ENCODE data around the gene TMEM175.
"Not testable (repeated sequence)": the region's sequence is repeated elsewhere in the genome, so short reads cannot be mapped to it uniquely, and the experiment has no call there.

Gene TMEM175

GRCh38 chr4:931194-931959 is 883 bp upstream of the TMEM175 start:
- no peaks in the 10 kb centered on the region for H3K9me3 ChIP-seq (ENCODE audit: control insufficient read depth, low read depth, low read length)
- H3K4me3 ChIP-seq (ENCODE audit: low read length): peak overlapping the region; percentile 89
- H3K4me1 ChIP-seq (ENCODE audit: control insufficient read depth, low read depth, low read length): peaks cover 5% of the 10 kb centered on the region
- H3K9ac ChIP-seq (ENCODE audit: low read length): peak overlapping the region; percentile 81
- H3K27ac ChIP-seq (ENCODE audit: low read length): no peak overlapping the region
- H3K36me3 ChIP-seq (ENCODE audit: control insufficient read depth, low read depth, low read length): no peaks in the 10 kb centered on the region
- peaks cover 4% of the 10 kb centered on the region for H3K27me3 ChIP-seq (ENCODE audit: control insufficient read depth, insufficient read depth, low read length)

- Histone ChIP-seq H3K27me3 (ENCODE audit: control insufficient read depth, insufficient read depth, low read length) (peaks cover 4% of the 10 kb centered on the region), H3K36me3 (ENCODE audit: control insufficient read depth, low read depth, low read length) (no peaks in the 10 kb centered on the region), H3K9me3 (ENCODE audit: control insufficient read depth, low read depth, low read length) (no peaks in the 10 kb centered on the region), H3K9ac (ENCODE audit: low read length) (peak overlapping the region; percentile 18), H3K4me1 (ENCODE audit: control insufficient read depth, low read depth, low read length) (peaks cover 5% of the 10 kb centered on the region), H3K27ac (ENCODE audit: low read length) (no peak overlapping the region), H3K4me3 (ENCODE audit: low read length) (peak overlapping the region; percentile 89)
Observed at GRCh38 chr4:932713-933070, 432 bp downstream of the TMEM175 start.

- not testable (repeated sequence) for H3K36me3 ChIP-seq (ENCODE audit: control insufficient read depth, low read depth, low read length); H3K9ac ChIP-seq (ENCODE audit: low read length); H3K27ac ChIP-seq (ENCODE audit: low read length); H3K27me3 ChIP-seq (ENCODE audit: control insufficient read depth, insufficient read depth, low read length); H3K4me1 ChIP-seq (ENCODE audit: control insufficient read depth, low read depth, low read length); H3K4me3 ChIP-seq (ENCODE audit: low read length); H3K9me3 ChIP-seq (ENCODE audit: control insufficient read depth, low read depth, low read length)
Observed at GRCh38 chr4:939508-939907, 7.2 kb downstream of the TMEM175 start.

- peaks cover 13% of the 10 kb centered on the region for H3K27me3 ChIP-seq (ENCODE audit: control insufficient read depth, insufficient read depth, low read length)
- H3K36me3 ChIP-seq (ENCODE audit: control insufficient read depth, low read depth, low read length): no peaks in the 10 kb centered on the region
- H3K9me3 ChIP-seq (ENCODE audit: control insufficient read depth, low read depth, low read length): no peaks in the 10 kb centered on the region
- H3K4me3 ChIP-seq (ENCODE audit: low read length): peak overlapping the region; percentile 29
- no peak overlapping the region for H3K9ac ChIP-seq (ENCODE audit: low read length)
- no peaks in the 10 kb centered on the region for H3K4me1 ChIP-seq (ENCODE audit: control insufficient read depth, low read depth, low read length)
- no peak overlapping the region for H3K27ac ChIP-seq (ENCODE audit: low read length)
Observed at GRCh38 chr4:945274-946102, 13.2 kb downstream of the TMEM175 start.

- no peak overlapping the region for H3K9ac ChIP-seq (ENCODE audit: low read length)
- no peaks in the 10 kb centered on the region for H3K36me3 ChIP-seq (ENCODE audit: control insufficient read depth, low read depth, low read length)
- H3K4me3 ChIP-seq (ENCODE audit: low read length): no peak overlapping the region
- H3K27me3 ChIP-seq (ENCODE audit: control insufficient read depth, insufficient read depth, low read length): peaks cover 13% of the 10 kb centered on the region
- H3K4me1 ChIP-seq (ENCODE audit: control insufficient read depth, low read depth, low read length): no peaks in the 10 kb centered on the region
- H3K27ac ChIP-seq (ENCODE audit: low read length): no peak overlapping the region
- H3K9me3 ChIP-seq (ENCODE audit: control insufficient read depth, low read depth, low read length): no peaks in the 10 kb centered on the region
Observed at GRCh38 chr4:946103-946450, 13.8 kb downstream of the TMEM175 start.

GRCh38 chr4:946517-947471 is 14.5 kb downstream of the TMEM175 start:
- H3K9ac ChIP-seq (ENCODE audit: low read length): no peak overlapping the region
- H3K36me3 ChIP-seq (ENCODE audit: control insufficient read depth, low read depth, low read length): no peaks in the 10 kb centered on the region
- no peaks in the 10 kb centered on the region for H3K9me3 ChIP-seq (ENCODE audit: control insufficient read depth, low read depth, low read length)
- H3K27me3 ChIP-seq (ENCODE audit: control insufficient read depth, insufficient read depth, low read length): peaks cover 13% of the 10 kb centered on the region
- H3K27ac ChIP-seq (ENCODE audit: low read length): no peak overlapping the region
- H3K4me1 ChIP-seq (ENCODE audit: control insufficient read depth, low read depth, low read length): no peaks in the 10 kb centered on the region
- H3K4me3 ChIP-seq (ENCODE audit: low read length): no peak overlapping the region

GRCh38 chr4:947491-947971 is 15.3 kb downstream of the TMEM175 start:
- Histone ChIP-seq H3K9ac (ENCODE audit: low read length) (no peak overlapping the region), H3K4me3 (ENCODE audit: low read length) (no peak overlapping the region), H3K27me3 (ENCODE audit: control insufficient read depth, insufficient read depth, low read length) (peaks cover 13% of the 10 kb centered on the region), H3K27ac (ENCODE audit: low read length) (no peak overlapping the region), H3K36me3 (ENCODE audit: control insufficient read depth, low read depth, low read length) (no peaks in the 10 kb centered on the region), H3K4me1 (ENCODE audit: control insufficient read depth, low read depth, low read length) (no peaks in the 10 kb centered on the region), H3K9me3 (ENCODE audit: control insufficient read depth, low read depth, low read length) (no peaks in the 10 kb centered on the region)

- no peaks in the 10 kb centered on the region for H3K4me1 ChIP-seq (ENCODE audit: control insufficient read depth, low read depth, low read length)
- no peak overlapping the region for H3K9ac ChIP-seq (ENCODE audit: low read length)
- H3K27ac ChIP-seq (ENCODE audit: low read length): no peak overlapping the region
- H3K4me3 ChIP-seq (ENCODE audit: low read length): no peak overlapping the region
- H3K36me3 ChIP-seq (ENCODE audit: control insufficient read depth, low read depth, low read length): no peaks in the 10 kb centered on the region
- H3K9me3 ChIP-seq (ENCODE audit: control insufficient read depth, low read depth, low read length): no peaks in the 10 kb centered on the region
- H3K27me3 ChIP-seq (ENCODE audit: control insufficient read depth, insufficient read depth, low read length): peaks cover 13% of the 10 kb centered on the region
Observed at GRCh38 chr4:948101-948935, 16.1 kb downstream of the TMEM175 start.

- Histone ChIP-seq H3K4me1 (ENCODE audit: control insufficient read depth, low read depth, low read length) (no peaks in the 10 kb centered on the region), H3K27me3 (ENCODE audit: control insufficient read depth, insufficient read depth, low read length) (peaks cover 13% of the 10 kb centered on the region), H3K9ac (ENCODE audit: low read length) (no peak overlapping the region), H3K9me3 (ENCODE audit: control insufficient read depth, low read depth, low read length) (no peaks in the 10 kb centered on the region), H3K4me3 (ENCODE audit: low read length) (no peak overlapping the region), H3K36me3 (ENCODE audit: control insufficient read depth, low read depth, low read length) (no peaks in the 10 kb centered on the region), H3K27ac (ENCODE audit: low read length) (no peak overlapping the region)
Observed at GRCh38 chr4:948936-949300, 16.7 kb downstream of the TMEM175 start.

GRCh38 chr4:949656-950055 is 17.4 kb downstream of the TMEM175 start:
- Histone ChIP-seq H3K9me3 (ENCODE audit: control insufficient read depth, low read depth, low read length) (no peaks in the 10 kb centered on the region), H3K36me3 (ENCODE audit: control insufficient read depth, low read depth, low read length) (no peaks in the 10 kb centered on the region), H3K27ac (ENCODE audit: low read length) (no peak overlapping the region), H3K4me3 (ENCODE audit: low read length) (no peak overlapping the region), H3K27me3 (ENCODE audit: control insufficient read depth, insufficient read depth, low read length) (peaks cover 8% of the 10 kb centered on the region), H3K4me1 (ENCODE audit: control insufficient read depth, low read depth, low read length) (no peaks in the 10 kb centered on the region), H3K9ac (ENCODE audit: low read length) (no peak overlapping the region)

Measured in iPS-18a (cell line).